G401 (cell line): ENCODE results near the gene PCDHGA5. TPM values are rescaled to one million over a fixed set of nuclear protein-coding genes. Genes with fewer than 3 reads are reported as not detected.
"Not testable (repeated sequence)": the region's sequence is repeated elsewhere in the genome, so short reads cannot be mapped to it uniquely, and the experiment has no call there.

ENCODE experiments used
- DNase-seq: peaks from one replicate; pipeline ENCODE4 v3.0.0-alpha.2; 2015; ENCODE audit warnings: low spot score
- in situ Hi-C: cut with HindIII; loops from 2 replicates; pipeline ENCODE4 v1.10.0; 2016; ENCODE audit warnings: low sequenced_read_pairs, mixed read lengths
- total RNA-seq: library from RNA; depleted of rRNA; stranded (reverse); fragments of >200 nt; shearing (Covaris generic); gene quantifications from 2 replicates; pipeline ENCODE4 v1.2.3, GENCODE V29; 2014; rRNA removed

PCDHGA5 gene
- total RNA-seq, result 0.24 TPM in 1 of 2 replicates, not detected in the other

DNA sequence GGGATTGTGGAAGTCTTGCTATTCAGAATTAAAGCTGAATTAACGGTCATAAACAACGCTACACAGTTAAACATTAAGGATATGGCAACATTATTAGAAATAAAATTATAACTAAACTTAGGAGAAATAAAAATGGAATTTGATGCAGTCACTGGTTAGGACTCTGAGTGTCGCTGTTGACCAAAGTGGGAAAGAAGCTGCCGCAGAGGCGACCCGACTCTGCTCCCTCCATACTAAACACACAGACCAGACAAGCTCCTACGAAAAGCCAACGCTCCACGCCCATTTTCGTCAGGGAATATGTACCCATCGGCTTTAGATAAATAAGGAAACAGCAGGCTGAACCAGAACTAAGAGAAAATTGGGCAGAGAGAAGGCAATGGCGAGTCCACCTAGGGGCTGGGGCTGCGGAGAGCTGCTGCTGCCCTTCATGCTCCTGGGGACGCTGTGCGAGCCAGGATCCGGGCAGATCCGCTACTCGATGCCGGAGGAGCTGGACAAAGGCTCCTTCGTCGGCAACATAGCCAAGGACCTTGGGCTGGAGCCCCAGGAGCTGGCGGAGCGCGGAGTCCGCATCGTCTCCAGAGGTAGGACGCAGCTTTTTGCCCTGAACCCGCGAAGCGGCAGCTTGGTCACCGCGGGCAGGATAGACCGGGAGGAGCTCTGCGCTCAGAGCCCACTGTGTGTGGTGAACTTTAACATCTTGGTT, at the start of gene PCDHGA5:
TSS of gene PCDHGA5 (plus strand) at position 211 of the 709 bp plus-strand sequence. CDS start at position 380, 169 bp downstream.
- peak; percentile 25 for DNase-seq
- in situ Hi-C loops, result no loop called here

DNA sequence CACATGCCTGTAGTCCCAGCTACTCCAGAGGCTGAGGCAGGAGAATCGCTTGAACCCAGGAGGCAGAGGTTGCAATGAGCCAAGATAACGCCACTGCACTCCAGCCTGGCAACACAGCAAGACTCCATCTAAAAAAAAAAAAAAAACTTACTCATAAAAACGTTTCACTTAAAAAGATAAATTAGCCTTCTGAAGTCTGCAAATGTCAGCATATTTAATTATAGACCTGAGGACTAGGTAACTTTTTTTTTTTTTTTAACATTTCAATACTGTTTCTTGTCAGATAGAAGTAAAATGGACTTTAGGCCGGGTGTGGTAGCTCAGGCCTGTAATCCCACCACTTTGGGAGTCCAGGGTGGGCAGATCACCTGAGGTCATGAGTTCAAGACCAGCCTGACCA, 47.0 kb upstream of the PCDHGA5 start:
- in situ Hi-C loops, result not testable (repeated sequence)

DNA sequence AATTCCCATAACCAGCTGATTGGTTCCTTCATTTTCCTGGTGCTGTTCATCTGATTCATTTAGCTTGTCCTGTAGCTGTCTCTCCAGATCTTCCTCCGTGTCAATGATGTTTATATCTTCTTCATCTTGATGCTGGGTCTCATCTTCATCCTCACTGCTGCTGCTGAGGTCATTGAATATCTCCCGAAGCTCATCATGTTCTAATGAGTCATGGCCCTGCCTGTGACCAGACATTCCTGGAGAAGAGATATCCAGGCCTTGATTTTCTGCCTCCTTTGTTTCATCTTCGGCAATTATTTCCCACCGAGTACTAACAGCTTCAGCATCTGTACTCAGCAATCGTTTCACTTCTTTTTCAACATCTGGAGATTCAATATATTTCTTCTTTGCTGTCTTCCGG, 44.8 kb upstream of the PCDHGA5 start:
- in situ Hi-C loops, result no loop called here

More for the DNA sequence above, 47.0 kb upstream of the PCDHGA5 start:
- not testable (repeated sequence) for DNase-seq

DNA sequence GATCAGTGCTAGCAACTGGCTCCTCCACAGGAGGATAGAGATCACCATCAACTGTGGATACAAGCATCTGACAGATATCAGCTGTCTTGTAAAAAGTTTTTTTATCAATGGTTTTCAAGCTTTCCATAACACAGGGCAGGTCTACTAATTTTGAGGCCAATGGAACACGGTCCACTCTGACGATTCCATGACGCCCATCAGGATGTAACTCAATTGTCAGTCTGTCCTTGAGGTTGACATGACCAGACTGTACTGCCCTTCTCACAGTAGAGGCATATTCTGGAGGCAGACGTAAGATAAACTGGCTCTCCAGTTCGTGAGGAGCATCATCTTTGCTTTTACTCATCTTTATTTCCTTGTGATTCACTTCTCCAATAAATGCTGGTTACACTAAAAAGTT, 44.3 kb upstream of the PCDHGA5 start:
- no peak for DNase-seq
- in situ Hi-C loops, result no loop called here

More for the DNA sequence above, 44.8 kb upstream of the PCDHGA5 start:
- no peak for DNase-seq

DNA sequence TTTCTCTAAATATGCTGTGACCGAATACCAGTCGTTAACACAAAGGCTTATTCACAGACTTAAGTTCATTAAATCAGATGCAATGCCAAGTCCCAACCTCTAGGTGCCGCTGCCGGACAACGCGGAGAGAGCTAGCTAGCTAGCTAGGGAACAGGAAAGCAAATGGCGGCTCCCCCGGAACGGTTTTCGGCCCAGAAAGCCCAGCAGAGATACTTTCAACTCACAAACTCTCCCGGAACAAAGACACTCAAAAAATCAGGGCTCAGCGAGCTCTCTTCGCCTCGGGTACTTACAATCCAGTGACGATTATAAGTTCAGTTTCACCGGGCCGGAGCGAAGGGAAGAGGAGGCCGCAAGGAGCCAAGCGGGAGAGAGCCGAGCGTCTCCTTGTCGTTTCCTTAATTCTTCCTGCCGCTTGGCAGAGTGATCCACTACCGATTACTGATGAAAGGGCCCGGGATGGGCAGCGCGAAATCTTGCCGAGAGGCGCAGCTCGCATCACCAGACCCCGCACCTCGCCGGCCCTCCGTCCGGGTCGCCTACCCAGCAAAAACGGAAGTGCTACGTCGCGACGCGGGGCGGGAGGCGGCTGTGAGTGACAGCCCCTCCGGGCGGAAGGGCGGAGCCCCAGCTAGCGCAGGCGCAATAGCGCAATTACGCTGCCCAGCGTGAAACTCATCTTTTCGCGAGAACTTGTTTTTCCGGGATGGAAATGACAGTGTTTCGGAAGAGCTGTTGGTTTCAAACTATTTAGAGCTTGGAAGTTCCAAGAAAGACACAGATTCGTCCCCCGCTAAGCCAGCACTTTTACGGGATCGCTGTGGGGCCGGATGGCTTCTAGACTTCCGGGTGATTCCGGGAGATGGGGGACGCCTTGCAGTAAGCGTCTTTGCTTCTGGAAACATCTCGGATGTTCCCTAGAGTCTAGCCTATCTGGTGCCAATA, 43.5 kb upstream of the PCDHGA5 start, which contains the start of gene TAF7:
TSS of gene TAF7 (minus strand) at position 560 of the 945 bp plus-strand sequence. CDS start 740 bp downstream, outside the sequence.
- in situ Hi-C loops, result no loop called here
- DNase-seq, result peak; percentile 88

DNA sequence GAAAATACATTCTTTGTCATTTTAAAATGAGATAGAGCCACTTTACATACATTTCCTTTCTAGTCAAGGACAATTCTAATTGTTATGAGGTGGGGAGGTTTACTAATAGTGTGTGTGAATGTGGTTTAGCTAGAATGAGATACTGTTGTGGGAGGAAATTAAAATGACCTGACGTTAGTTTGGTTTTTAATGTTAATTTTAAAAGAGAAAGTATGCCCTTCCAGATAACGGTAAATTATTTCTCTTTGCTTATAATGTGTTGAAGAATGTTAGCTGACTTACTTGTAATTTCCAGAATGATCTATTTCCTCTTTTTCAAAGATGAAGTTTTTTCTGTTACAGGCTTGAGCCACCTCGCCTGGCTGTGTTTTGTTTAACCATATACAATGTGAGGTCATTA, 41.7 kb upstream of the PCDHGA5 start:
- DNase-seq, result no peak
- in situ Hi-C loops, result no loop called here

DNA sequence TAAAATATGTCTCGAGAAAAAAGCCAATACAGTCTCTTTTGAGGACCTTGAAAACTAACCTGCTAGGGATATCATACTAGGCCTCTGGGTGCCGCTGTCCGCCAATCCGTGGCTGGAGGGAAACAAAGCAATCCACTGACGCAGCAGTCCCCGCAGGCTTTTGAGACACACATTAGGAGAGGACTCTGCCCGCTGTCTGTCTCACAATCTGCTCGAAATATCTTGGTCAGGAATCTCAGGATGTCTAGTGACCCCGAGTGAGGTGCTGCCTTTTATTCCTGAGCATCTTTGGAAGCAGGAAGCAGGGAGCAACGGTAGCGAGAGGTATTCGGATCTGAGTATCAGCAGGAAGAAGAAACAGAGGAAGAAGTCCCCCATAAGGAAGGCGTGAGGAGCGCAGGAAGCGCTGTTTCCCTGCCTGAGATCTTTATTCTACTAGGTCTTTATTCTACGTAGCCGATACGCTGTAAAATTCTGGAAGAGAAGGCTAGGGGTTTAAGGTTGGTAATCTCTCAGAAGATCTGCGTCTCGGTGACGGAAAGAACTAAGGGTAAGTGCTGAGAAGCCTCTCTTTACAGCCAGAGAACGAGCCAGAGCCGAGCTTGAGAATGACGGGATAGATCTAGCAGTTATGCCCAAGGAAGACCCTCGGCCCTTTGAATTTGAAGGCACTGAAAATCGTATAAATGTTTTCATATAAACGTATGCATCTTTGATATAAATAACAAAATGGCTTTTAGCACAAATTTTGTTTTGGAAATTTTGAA, 37.7 kb upstream of the PCDHGA5 start:
- peak; percentile 85 for DNase-seq
- in situ Hi-C loops, result no loop called here

DNA sequence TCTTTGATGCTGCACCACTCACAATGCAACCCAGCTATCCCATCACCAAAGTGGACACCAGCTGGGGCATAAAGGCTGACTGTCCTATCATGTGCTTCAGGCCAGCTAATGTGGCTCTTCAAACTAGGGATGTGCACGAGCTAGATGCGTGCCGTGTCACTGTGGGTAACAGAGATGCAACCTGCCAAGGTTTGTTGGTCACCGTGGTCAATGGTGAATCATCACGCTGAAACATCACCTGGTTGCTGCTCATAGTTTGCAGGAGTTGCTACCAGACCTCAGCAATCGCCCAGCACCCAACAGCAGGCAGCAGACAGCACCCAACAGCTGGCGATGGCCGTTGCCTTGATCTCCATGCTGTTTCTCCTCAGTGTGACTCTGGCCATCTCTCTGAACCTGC, 35.7 kb upstream of the PCDHGA5 start:
- no peak for DNase-seq
- in situ Hi-C loops, result no loop called here

DNA sequence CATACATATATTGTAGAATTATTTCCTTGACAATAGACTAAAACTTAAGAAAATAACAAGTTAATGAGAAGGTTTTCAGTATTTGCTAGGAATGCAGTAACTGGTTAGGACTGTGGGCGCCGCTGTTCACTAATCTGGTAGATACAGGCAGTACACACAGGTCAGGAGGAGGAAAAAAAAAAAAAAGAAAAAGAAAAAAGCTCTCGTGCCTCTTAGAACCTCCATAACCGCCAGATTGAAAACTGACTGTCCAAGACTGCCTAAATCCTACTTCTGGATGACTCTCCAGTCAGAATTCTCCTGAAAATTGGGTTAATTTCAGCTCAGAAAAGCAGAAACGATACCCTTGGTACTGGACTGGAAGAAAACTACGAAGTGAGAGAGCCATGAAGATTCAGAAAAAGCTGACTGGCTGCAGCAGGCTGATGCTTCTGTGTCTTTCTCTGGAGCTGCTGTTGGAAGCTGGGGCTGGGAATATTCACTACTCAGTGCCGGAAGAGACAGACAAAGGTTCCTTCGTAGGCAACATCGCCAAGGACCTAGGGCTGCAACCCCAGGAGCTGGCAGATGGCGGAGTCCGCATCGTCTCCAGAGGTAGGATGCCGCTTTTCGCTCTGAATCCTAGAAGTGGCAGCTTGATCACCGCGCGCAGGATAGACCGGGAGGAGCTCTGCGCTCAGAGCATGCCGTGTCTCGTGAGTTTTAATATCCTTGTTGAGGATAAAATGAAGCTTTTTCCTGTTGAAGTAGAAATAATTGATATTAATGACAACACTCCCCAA, 33.5 kb upstream of the PCDHGA5 start, which contains the start of gene PCDHGA1:
TSS of gene PCDHGA1 (plus strand) at position 216 of the 782 bp plus-strand sequence.
- peak; percentile 14 for DNase-seq
- in situ Hi-C loops, result no loop called here

DNA sequence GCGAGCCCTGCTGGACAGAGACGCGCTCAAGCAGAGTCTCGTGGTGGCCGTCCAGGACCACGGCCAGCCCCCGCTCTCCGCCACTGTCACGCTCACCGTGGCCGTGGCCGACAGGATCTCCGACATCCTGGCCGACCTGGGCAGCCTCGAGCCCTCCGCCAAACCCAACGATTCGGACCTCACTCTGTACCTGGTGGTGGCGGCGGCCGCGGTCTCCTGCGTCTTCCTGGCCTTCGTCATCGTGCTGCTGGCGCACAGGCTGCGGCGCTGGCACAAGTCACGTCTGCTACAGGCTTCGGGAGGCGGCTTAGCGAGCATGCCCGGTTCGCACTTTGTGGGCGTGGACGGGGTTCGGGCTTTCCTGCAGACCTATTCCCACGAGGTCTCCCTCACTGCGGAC, 31.4 kb upstream of the PCDHGA5 start:
- DNase-seq, in situ Hi-C loops: not testable (repeated sequence)

DNA sequence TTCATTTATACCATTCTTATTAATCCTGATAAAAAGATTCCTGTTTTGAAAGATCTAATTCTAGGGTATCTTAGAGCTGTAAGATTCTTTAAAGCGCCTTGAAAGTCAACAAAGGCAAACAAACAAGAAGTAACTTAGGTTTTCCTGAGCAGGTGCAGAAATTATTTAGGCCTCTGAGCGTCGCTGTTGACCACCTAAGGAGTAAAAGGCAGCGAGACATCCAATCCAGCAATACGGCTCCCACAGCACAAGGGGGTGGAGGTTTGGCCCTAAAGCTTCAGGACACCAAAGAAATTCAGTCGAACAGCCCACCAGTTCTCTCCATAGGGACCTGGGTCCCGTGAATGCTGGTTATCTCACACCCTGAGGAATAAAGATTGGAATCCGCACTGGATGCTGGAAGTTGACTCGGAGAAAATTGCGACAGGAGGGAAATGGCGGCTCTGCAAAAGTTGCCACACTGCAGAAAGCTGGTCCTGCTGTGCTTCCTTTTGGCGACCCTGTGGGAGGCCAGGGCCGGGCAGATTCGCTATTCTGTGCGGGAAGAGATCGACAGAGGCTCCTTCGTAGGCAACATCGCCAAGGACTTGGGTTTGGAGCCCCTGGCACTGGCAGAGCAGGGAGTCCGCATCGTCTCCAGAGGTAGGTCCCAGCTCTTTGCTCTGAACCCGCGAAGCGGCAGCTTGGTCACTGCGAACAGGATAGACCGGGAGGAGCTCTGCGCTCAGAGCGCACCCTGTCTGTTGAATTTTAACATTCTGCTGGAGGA, 25.2 kb upstream of the PCDHGA5 start, which contains the start of gene PCDHGA2:
TSS of gene PCDHGA2 (plus strand) at position 223 of the 769 bp plus-strand sequence.
- in situ Hi-C loops, result no loop called here
- DNase-seq, result peak; percentile 24

DNA sequence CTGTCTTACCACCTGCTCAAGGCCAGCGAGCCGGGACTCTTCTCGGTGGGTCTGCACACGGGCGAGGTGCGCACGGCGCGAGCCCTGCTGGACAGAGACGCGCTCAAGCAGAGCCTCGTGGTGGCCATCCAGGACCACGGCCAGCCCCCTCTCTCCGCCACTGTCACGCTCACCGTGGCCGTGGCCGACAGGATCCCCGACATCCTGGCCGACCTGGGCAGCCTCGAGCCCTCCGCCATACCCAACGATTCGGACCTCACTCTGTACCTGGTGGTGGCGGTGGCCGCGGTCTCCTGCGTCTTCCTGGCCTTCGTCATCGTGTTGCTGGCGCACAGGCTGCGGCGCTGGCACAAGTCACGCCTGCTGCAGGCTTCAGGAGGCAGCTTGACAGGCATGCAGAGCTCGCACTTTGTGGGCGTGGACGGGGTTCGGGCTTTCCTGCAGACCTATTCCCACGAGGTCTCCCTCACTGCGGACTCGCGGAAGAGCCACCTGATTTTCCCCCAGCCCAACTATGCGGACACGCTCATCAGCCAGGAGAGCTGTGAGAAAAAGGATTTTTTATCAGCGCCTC, 23.1 kb upstream of the PCDHGA5 start:
- in situ Hi-C loops, DNase-seq: not testable (repeated sequence)

DNA sequence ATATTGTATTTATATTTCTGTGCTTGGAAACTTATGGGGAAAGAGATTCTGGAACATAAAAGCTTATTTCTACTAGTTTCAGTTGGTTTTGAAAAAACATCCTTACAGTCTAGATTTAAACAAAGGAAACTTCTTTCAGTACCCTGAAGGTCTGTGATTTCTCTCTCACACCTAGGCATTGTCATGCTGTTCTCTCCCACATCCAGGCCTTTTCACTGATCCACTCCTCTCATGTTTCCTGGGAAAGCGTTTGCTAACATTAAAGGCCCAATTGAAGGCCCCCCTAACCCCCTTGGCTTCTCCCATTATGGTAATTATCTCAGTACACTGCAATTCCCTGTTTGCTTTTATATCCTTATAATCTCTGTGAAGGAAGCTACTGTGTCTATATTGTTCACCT, 21.2 kb upstream of the PCDHGA5 start:
- in situ Hi-C loops, result no loop called here
- no peak for DNase-seq

DNA sequence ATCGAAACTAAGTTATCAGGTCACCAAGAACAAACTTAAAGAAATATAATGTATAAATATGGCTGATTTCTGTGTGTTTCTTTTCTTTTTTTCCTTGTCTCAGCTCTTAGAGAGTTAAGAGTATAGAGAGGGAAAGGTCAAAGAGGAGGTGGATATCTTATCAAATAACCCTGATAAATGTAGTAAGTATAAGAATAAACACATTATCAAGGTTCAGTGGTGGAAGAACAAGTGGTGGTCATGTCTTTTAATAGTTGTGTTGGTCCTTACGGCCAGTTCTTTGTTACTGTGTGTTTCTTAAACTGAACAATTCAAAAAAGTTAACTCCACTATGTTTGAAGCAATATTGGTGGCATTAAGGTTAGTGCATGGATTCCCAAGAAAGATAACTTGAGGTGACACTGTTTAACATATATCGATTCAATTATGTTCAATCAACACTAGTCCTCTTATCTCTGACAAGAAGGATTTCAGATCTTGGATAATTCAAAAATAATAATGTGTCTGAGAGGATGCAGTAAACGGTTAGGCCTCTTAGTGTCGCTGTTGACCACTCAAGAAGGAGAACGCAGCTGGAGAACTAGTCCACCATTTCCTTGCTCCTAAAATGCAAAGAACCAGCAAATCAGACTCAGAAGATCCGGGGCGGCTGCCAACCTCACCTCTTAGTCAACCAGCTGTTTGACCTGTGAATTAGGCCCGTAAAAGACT, 20.6 kb upstream of the PCDHGA5 start, which contains the start of gene PCDHGA3:
TSS of gene PCDHGA3 (plus strand) at position 588 of the 711 bp plus-strand sequence. CDS start 205 bp downstream, outside the sequence.
- in situ Hi-C loops, result no loop called here
- peak; percentile 20 for DNase-seq

DNA sequence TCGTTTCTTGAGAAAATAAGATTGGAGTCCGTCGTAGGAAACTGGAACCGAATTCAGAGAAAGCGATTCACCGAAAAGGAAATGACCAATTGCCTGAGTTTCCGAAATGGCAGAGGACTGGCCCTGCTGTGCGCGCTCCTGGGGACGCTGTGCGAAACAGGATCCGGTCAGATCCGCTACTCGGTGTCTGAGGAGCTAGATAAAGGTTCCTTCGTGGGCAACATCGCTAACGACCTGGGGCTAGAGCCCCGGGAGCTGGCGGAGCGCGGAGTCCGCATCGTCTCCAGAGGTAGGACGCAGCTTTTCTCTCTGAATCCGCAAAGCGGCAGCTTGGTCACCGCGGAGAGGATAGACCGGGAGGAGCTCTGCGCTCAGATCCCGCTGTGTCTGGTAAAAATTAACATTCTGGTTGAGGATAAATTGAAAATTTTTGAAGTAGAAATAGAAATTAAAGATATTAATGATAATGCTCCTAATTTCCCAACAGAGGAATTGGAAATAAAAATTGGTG, 20.0 kb upstream of the PCDHGA5 start:
- no peak for DNase-seq
- in situ Hi-C loops, result no loop called here

DNA sequence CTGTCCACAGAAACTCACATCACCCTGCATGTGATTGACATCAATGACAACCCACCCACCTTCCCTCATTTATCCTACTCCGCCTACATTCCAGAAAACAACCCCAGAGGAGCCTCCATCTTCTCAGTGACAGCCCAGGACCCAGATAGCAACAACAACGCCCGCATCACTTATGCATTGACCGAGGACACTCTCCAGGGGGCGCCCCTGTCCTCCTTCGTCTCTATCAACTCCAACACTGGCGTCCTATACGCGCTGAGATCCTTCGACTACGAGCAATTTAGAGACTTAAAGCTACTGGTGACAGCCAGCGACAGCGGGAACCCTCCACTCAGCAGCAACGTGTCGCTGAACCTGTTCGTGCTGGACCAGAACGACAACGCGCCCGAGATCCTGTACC, 18.6 kb upstream of the PCDHGA5 start:
- DNase-seq, result no peak
- in situ Hi-C loops, result no loop called here
